ENCODE measurements around the gene FRMPD4.

DNA sequence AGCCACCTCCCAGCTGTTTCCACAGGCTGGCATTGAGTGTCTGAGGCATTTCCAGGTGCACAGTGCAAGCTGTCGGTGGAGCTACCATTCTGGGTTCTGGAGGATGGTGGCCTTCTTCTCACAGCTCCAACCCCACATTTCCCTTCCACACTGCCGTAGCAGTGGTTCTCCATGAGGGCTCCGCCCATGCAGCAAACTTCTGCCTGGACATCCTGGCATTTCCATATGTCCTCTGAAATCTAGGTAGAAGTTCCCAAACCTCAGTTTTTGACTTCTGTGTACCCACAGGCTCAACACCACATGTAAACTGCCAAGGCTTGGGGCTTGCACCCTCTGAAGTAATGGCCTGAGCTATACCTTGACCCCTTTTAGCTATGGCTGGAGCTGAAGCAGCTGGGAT, 10.3 kb upstream of the FRMPD4 start:
- TF ChIP-seq, protein P1, sequence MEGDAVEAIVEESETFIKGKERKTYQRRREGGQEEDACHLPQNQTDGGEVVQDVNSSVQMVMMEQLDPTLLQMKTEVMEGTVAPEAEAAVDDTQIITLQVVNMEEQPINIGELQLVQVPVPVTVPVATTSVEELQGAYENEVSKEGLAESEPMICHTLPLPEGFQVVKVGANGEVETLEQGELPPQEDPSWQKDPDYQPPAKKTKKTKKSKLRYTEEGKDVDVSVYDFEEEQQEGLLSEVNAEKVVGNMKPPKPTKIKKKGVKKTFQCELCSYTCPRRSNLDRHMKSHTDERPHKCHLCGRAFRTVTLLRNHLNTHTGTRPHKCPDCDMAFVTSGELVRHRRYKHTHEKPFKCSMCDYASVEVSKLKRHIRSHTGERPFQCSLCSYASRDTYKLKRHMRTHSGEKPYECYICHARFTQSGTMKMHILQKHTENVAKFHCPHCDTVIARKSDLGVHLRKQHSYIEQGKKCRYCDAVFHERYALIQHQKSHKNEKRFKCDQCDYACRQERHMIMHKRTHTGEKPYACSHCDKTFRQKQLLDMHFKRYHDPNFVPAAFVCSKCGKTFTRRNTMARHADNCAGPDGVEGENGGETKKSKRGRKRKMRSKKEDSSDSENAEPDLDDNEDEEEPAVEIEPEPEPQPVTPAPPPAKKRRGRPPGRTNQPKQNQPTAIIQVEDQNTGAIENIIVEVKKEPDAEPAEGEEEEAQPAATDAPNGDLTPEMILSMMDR (IDR thresholded peaks at IDR 0.05): no peak
- no peak for TF ChIP-seq POLR2A (IDR thresholded peaks at IDR 0.05)
